Activated gamma-delta T cell (primary cell): Measurements from ENCODE around the gene CHMP4A.
A peak's percentile ranks its signal among the peaks of the same experiment; 100 is the strongest.
"Not testable (repeated sequence)": the region's sequence is repeated elsewhere in the genome, so short reads cannot be mapped to it uniquely, and the experiment has no call there.

Source experiments
- DNase-seq: peaks from one replicate; lab custom pipeline; 2025; lab: John Stamatoyannopoulos, UW

Gene CHMP4A

GRCh38 chr14:24224618-24225071 lies 11.4 kb upstream of the CHMP4A start:
- no peak for DNase-seq

DNA sequence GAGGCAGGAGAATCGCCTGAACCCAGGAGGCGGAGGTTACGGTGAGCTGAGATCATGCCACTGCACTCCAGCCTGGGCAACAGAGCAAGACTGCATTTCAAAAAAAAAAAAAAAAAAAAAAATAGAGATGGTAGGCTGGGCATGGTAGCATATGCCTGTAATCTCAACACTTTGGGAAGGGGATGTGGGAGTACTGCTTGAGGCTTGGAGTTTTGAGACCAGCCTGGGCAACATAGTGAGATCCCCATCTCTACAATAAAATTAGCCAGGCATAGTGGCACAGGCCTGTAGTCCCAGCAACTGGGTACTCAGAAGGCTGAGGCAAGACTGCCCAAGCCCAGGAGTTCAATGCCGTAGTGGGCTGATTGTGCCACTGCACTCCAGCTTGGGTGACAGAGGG lies 9.7 kb upstream of the CHMP4A start:
- DNase-seq = not testable (repeated sequence)

DNA sequence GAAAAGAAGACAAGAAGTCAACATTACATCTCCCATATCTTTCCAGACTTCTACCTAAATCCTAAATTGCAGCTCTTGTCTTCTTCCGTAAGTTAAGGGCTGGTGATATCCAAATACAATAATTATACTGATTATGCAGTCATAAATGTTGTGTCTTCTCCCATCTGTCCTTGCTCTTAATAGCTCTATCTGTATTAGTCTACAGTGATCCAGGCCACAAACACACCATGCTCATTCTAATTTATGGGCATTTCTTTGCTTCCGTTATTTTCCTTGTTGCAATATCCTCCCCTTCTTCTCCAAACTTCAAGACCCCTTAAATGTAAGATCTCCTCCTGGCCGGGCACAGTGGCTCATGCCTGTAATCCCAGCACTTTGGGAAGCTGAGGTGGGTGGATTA lies 6.2 kb upstream of the CHMP4A start:
- no peak for DNase-seq

DNA sequence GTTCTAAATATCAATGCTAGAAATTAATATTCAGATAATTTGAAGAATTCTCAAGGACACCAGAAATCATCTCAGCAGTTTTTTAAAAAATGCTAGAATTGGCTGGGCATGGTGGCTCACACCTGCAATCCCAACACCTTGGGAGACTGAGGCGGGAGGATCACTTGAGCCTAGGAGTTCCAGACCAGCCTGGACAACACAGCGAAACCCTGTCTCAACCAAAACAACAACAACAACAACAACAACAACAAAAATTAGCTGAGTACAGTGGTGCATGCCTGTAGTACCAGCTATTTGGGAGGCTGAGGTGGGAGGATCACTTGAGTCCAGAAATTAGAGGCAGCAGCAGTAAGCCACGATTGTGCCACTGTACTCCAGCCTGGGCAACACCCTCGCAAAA lies 5.8 kb upstream of the CHMP4A start:
- no peak for DNase-seq

GRCh38 chr14:24216876-24217275 lies 3.6 kb upstream of the CHMP4A start:
- not testable (repeated sequence) for DNase-seq

- DNase-seq = no peak
These were observed 3.0 kb upstream of the CHMP4A start for GRCh38 chr14:24216345-24216699.

DNA sequence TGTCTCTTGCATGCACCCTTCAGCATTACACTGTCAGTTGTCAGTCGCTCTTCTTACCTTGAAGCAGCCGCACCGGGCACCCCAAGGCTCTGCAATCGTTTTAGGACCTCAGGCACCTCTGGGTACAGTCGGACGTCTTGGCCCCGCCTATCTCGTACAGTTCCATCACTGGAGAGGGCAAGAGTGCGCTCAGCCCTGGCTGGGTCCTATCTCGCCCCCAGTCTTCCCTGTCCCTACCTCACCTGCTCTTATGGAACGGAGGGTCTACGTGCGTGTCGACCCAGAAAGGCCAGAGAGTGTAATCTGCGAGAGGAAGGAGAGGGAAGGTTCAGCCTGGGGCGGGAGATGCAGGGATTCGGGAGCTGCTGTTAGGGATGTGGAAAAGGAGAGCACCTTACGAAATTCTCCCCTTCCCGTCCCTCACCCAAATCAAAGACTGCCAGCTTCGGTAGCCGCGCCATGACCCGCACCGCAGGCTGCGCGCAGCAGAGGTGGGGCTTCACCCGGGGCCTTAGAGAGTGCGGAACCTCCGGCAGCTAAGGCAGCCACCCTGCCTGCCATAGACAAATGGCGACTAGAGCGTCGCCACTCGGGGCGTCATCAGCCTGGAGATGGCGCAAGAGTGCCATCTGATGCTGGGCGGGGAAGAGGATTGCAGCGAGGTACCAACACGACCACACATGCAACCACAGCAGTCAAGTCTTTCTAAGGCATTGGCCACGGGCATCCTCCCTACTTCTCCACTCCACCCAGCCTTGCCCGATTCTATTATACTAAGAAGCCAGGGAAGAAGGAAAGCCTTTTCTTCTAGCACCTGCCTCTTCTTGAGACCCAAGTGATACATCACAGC lies 2.4 kb upstream of the CHMP4A start, which contains the start of gene MDP1:
Gene MDP1, minus strand, starts transcription at position 572 of the 850 bp plus-strand sequence. Its CDS starts 111 bp downstream, at position 461.
- peak; percentile 61 for DNase-seq

DNA sequence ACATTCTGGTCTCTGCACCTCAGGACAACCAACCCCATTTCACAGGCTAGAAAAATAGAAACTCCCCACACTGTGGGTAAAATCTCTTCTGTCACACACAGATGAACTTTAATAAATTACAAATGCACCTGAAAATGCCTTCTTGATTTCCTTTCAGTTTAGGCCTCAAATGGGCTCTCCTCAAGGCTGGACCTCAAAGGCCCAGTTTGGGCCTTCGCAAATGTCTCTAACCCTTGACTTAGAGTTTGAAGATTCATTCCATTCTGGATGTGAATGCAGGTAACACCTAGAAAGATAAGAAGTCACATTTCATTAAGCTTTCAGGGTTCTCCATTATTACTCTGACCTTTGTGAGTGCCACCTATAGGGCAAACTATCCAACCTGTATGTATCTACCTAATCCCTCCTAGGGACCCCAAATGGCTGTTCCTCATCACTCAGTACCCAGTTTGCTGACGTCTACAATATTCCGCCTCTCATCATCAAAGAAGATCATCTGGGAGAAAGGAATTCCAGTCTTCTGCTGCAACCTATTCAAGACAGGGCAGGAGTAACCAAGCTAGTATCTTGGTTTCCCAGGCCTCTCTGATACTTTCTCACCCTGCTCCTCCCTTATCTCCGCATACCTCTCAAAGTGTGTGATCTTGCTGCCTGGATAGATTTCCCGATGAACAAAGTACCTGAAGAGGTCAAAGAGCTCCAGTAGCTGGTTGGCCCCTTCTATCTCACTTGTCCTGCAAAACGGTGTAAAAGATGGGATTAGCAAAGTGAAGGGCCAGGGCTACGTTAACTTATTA lies 776 bp upstream of the CHMP4A start:
- no peak for DNase-seq

DNA sequence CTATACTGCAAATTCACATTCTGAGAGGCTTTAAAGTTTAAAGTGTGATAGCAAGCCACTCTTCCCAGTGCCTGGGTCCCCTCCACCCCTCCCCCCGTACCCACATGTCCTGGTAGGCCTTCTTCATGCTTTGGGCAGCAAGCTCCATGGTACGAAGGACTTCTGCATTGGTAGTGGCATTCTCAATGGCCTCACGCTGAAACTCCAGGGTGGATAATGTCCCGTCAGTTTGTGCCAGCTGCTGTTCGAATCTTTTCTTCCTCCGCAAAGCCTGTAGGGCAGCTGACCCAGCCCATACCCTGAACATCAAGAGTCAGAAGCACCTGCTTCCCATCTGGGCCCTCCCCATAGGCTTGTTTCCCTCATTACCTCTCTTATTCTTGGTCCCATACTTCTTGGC lies 2.0 kb downstream of the CHMP4A start:
- DNase-seq = no peak

GRCh38 chr14:24207625-24208024 lies 5.7 kb downstream of the CHMP4A start:
- DNase-seq = no peak

GRCh38 chr14:24207104-24207551 lies 6.2 kb downstream of the CHMP4A start:
- no peak for DNase-seq

GRCh38 chr14:24206260-24207103 lies 6.8 kb downstream of the CHMP4A start:
- DNase-seq = no peak

DNA sequence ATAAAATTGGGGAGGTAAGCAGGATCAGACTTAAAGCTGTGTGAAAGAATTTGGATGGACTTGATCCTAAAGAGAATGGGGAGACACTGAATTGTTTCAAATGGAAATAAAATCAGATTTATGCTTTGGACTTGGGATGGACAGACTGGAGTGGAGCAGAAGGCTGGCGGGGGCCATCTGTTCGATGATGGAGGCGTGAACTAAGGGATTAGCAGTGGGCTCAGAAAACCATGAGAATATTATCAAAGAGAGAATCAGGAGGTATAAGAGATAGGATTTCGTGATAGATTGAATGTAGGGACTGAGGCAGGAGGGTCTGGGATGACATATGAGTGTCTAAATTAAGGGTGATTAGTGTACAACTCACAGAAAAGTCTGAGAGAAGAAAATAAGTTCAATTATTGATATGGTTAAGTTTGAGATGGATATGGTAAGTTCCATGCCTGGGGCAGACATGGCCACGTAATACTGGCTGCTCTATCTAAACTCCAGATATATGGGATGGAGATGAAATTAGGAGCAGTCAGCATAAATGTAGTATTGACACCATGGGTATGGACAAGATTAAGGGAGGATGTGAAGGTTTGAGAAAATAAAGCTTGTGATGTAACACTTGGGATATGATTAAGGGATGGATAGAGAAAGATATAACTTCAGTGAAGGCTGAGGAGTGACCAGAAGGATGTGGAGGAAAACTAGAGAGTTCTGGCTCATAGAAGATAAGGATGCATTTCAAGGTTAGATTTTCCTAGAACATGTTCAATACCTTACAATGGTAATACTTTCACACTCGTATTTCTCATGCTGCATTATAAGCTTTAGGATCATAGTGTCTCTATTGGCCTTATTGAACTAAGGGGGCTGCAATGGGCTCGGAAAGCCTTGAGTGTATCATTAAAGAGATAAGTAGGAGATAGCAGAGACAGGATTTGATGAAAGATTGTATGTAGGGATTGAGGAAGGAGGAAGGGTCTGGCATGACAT lies 8.8 kb downstream of the CHMP4A start:
- no peak for DNase-seq

DNA sequence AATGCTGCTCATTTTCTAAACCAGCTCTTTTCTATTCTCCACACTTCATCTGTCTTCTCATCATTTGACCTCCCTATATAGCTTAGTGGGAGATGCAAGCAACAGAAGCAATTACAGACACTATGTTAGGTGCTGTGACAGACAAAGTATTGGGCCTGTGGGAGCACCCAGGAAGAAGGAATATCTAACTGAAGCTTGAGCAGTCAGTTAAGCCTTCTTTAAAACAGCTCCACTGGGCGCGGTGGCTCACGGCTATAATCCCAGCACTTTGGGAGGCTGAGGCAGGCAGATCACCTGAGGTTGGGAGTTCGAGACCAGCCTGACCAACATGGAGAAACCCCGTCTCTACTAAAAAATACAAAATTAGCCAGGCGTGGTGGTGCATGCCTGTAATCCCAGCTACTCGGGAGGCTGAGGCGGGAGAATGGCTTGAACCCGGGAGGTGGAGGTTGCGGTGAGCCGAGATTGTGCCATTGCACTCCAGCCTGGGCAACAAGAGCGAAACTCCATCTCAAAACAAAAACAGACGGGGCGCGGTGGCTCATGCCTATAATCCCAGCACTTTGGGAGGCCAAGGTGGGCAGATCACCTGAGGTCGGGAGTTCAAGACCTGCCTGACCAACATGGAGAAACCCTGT lies 9.9 kb downstream of the CHMP4A start:
- not testable (repeated sequence) for DNase-seq

- not testable (repeated sequence) for DNase-seq
These were observed 10.8 kb downstream of the CHMP4A start for GRCh38 chr14:24202538-24202937.

DNA sequence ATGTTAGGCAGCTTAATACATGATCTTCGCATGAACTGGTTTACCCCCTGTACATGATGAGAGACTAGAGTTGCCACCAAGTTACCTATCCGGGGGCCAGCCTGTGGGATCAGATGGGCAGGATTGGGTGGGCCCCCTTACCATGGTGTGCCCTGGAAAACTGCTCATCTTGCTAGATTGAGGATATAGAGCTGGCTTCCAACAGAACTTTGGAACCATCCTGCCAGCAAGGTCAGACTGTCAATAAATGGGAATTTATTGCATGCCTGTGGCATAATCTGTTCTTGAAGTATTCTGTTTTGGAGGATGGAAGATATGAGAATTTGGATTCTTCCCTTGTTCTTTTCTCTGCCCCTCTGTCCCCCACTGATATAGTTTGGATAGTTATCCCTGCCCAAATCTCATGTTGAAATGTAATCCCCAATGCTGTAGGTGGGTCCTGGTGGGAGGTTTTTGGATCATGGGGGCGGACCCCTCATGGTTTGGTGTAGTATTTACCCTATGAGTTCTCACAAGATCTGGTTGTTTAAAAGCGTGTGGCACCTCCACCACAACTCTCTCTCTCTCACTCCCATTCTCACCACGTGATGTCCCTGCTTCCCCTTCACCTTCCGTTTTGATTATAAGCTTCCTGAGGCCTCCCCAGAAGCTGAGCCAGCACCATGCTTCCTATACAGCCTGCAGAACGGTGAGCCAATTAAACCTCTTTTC lies 14.3 kb downstream of the CHMP4A start:
- DNase-seq = no peak

DNA sequence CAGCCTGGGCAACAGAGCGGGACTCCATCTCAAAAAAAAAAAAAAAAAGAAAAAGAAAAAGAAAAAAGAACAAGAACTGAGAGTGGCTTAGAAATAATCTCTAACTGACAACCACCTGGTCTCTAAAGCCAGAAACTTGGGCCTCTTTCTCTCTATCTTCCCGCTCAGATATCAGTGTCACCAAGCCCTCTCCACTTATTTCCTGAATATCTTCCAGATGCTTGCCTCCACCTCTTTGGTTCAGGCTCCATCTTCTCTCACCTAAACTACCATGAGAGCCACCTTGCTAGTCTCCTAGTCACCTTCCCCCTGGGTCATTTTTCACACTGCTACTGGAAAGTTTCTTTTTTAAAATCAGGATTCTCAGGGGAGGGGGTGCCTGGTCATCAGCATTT lies 16.2 kb downstream of the CHMP4A start:
- DNase-seq = no peak

DNA sequence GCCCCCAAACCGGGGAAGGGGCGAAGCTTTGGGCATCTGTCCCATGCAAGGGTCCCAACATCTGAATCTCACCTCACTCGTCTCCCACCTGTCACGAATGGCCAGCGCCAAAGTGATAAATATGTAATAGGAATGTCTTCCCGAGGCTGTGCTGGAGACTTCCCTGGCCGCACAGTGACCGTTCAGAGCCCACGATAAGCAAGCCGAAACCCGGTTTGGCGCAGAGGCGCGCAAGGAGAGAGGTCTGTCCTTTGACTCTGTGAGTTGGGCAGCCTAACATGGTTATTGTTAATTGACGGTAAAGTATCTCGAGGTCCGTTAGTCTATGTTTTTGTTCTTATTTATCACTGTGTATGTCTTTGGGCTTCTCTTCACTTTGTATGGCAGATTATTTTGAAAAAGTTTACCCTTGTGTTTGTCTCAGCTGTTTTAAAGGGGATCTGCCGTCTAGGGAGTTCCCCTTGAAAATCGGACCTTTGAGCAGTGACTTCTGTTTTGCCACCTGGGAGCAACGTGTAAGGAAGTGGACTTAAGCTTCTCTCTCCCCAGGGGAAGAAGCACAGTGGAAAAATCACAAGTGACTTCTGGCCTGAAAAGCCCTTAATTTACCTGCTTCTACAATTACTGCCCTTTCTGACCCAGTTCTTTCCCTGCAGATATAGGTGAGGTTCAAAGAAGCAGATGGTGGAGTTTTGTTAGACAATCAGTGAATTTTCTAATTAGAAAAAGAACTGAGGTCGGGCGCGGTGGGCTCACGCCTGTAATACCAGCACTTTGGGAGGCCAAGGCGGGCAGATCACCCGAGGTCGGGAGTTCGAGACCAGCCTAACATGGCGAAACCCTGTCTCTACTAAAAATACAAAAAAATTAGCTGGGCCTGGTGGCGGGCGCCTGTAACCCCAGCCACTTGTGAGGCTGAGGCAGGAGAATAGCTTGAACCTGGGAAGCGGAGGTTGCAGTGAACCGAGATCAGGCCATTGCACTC lies 16.9 kb downstream of the CHMP4A start:
- no peak for DNase-seq
